Stimulated activated CD4-positive, alpha-beta T cell treated with anti-CD3 and anti-CD28 coated beads, Interleukin-12 subunit alpha, Interleukin-12 subunit beta, amount 100 ng/mL, for 4 hours (primary cell): ENCODE data around the gene OR56A5.
"Not testable (repeated sequence)": the region's sequence is repeated elsewhere in the genome, so short reads cannot be mapped to it uniquely, and the experiment has no call there.

Source experiments
- DNase-seq: peaks from one replicate; pipeline ENCODE4 v3.0.0-alpha.2; 2020

Gene OR56A5

GRCh38 chr11:5968394-5968793, at the start of gene OR56A5:
TSS of gene OR56A5 (minus strand) at chr11:5968494. CDS start at chr11:5968494, 0 bp downstream.
- DNase-seq = no peak

- DNase-seq = no peak
Measured at GRCh38 chr11:6013042-6013441, 44.7 kb upstream of the OR56A5 start.

- DNase-seq = no peak
Measured at GRCh38 chr11:6012035-6012668, 43.9 kb upstream of the OR56A5 start.

- no peak for DNase-seq
Measured at GRCh38 chr11:6006846-6007245, 38.6 kb upstream of the OR56A5 start, which contains the start of gene OR56A4. TSS of gene OR56A4 (minus strand) at chr11:6006946. CDS start at chr11:6002992, 3,954 bp downstream.

GRCh38 chr11:6006395-6006794, 38.1 kb upstream of the OR56A5 start:
- no peak for DNase-seq

GRCh38 chr11:6002202-6002699, 34.0 kb upstream of the OR56A5 start:
- no peak for DNase-seq

GRCh38 chr11:5994791-5995190, 26.5 kb upstream of the OR56A5 start:
- no peak for DNase-seq

- DNase-seq = no peak
Measured at GRCh38 chr11:5992604-5993251, 24.4 kb upstream of the OR56A5 start.

- no peak for DNase-seq
Measured at GRCh38 chr11:5992150-5992549, 23.9 kb upstream of the OR56A5 start.

GRCh38 chr11:5989203-5989602, 20.9 kb upstream of the OR56A5 start:
- no peak for DNase-seq

GRCh38 chr11:5986885-5987284, 18.6 kb upstream of the OR56A5 start, which contains the start of gene OR52L1:
TSS of gene OR52L1 (minus strand) at chr11:5986985. CDS start at chr11:5986930, 55 bp downstream.
- DNase-seq = no peak

- DNase-seq = no peak
Measured at GRCh38 chr11:5983443-5983842, 15.1 kb upstream of the OR56A5 start.

GRCh38 chr11:5973530-5973929, 5.2 kb upstream of the OR56A5 start:
- no peak for DNase-seq

GRCh38 chr11:5967708-5968107, 586 bp downstream of the OR56A5 start:
- no peak for DNase-seq

- DNase-seq = no peak
Measured at GRCh38 chr11:5966958-5967357, 1.3 kb downstream of the OR56A5 start.

- not testable (repeated sequence) for DNase-seq
Measured at GRCh38 chr11:5960704-5961320, 7.5 kb downstream of the OR56A5 start.

GRCh38 chr11:5955586-5955985, 12.7 kb downstream of the OR56A5 start:
- DNase-seq = no peak

GRCh38 chr11:5941951-5942350, 26.3 kb downstream of the OR56A5 start, which contains the start of gene OR56A3:
TSS of gene OR56A3 (plus strand) at chr11:5942251. CDS start at chr11:5947347, 5,096 bp downstream.
- DNase-seq = no peak

GRCh38 chr11:5940748-5941147, 27.5 kb downstream of the OR56A5 start:
- DNase-seq = no peak

- DNase-seq = no peak
Measured at GRCh38 chr11:5938603-5938965, 29.7 kb downstream of the OR56A5 start.

- DNase-seq = no peak
Measured at GRCh38 chr11:5937868-5938602, 30.3 kb downstream of the OR56A5 start.

GRCh38 chr11:5933116-5933515, 35.2 kb downstream of the OR56A5 start:
- no peak for DNase-seq

- no peak for DNase-seq
Measured at GRCh38 chr11:5932671-5933070, 35.6 kb downstream of the OR56A5 start.
